ENCODE results near the gene VOPP1.

The VOPP1 gene

DNA sequence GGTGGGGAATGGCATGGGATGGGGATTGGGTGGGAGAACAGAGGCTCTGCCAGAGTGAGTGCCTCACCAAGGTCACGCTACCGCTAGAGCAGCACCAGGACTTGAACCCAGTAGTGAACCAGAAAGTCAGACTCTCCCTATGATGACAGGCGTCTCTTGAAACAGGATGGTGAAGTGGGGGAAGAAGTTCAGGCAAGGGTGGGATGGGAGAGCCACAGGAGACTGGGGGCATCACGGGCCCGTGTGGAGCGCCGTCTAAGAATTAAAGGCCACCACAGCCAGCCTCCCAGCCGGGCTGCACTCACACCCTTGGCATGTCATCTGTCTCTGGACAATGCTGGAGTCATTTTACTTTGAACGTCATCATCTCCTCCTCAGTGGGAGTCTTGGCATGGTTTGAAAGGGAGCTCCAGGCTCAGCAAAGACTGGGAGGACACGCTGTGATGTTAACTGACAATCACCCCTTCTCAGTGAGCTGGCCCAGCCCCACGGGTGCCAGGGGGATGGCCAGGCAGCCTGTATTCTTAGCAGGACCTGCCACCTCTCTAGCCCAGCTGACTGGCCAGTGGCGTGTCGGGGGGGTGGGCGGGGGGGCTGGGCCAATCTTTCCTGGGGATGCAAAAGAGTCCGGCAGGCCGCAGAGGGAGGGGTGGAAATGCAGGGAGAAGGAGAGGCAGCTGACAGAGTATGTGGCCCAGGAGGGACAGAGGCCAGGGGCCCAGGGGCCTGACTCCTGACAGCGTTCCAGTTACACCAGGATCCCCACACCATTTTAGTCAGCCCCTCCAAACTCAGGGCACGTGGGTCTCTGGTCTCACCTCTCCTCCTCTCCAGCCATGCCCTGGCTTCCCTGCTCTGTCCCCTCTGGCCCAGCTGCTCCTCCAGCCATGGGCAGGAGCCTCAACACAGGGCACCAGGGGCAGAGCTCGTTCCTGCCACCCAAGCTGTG, 96.2 kb downstream of the VOPP1 start:
- DNase-seq, result no peak
- H3K27me3 ChIP-seq (ENCODE audit: control insufficient read depth in 1 of 2, insufficient read depth in 1 of 2, low read length in 2 of 2), result no peaks in the 10 kb centered on the region
- H3K79me1 ChIP-seq (replicated peaks; ENCODE audit: low read length, poor library complexity, severe bottlenecking), result peaks cover 32% of the 10 kb centered on the region
- no peak overlapping the region for H2BK120ac ChIP-seq (ENCODE audit: low read depth, low read length)
- H3K4ac ChIP-seq (ENCODE audit: low read depth in 1 of 2, low read length in 2 of 2), result no peak overlapping the region
- no peak overlapping the region for H2BK15ac ChIP-seq (ENCODE audit: low read depth, poor library complexity, severe bottlenecking)
- H3K4me3 ChIP-seq (ENCODE audit: insufficient read depth in 1 of 2, low read depth in 1 of 2, low read length in 2 of 2), result no peak overlapping the region
- peak overlapping the region; percentile 73 for H2AK5ac ChIP-seq (ENCODE audit: low read length, severe bottlenecking)
- peaks cover 38 to 50% of the 10 kb centered on the region in 2 experiments for H3K36me3 ChIP-seq (ENCODE audit: control insufficient read depth in 1 of 2, insufficient read depth in 2 of 2, low read depth in 1 of 2, low read length in 2 of 2)
- H2BK5ac ChIP-seq (ENCODE audit: low read depth, low read length, poor library complexity, severe bottlenecking), result no peak overlapping the region
- no peak overlapping the region for H4K8ac ChIP-seq (ENCODE audit: low read length)
- no peak overlapping the region for H3K27ac ChIP-seq (ENCODE audit: low read length, poor library complexity, severe bottlenecking)
- no peak overlapping the region for H3K14ac ChIP-seq (ENCODE audit: low read length in 2 of 2)
- H4K91ac ChIP-seq (ENCODE audit: low read length), result peak overlapping the region; percentile 37
- no peak overlapping the region for H3K23ac ChIP-seq (ENCODE audit: low read length in 2 of 2)
- peak overlapping the region in 1 of 2 experiments; percentile 45 for H2BK12ac ChIP-seq (ENCODE audit: low read length in 2 of 2)
- H3K9me3 ChIP-seq (ENCODE audit: control insufficient read depth, low read length), result no peaks in the 10 kb centered on the region
- no peak overlapping the region for H2AFZ ChIP-seq (ENCODE audit: low read depth, low read length)
- H3K18ac ChIP-seq (ENCODE audit: low read depth in 1 of 2, low read length in 2 of 2), result peak overlapping the region in 1 of 2 experiments; percentile 4
- H3K9ac ChIP-seq (ENCODE audit: low read length), result no peak overlapping the region
- H3K4me1 ChIP-seq (ENCODE audit: control insufficient read depth, insufficient read depth, low read depth, low read length), result peaks cover 34% of the 10 kb centered on the region
- no peak overlapping the region for H3K4me2 ChIP-seq (ENCODE audit: low read length, poor library complexity, severe bottlenecking)
- 96% methylated on average over 16 of the region's 19 CpGs for WGBS

- H3K36me3 ChIP-seq (ENCODE audit: control insufficient read depth in 1 of 2, insufficient read depth in 2 of 2, low read depth in 1 of 2, low read length in 2 of 2), result peaks cover 35 to 46% of the 10 kb centered on the region in 2 experiments
- 96% methylated on average over 20 of the region's 22 CpGs for WGBS
- H3K23ac ChIP-seq (ENCODE audit: low read length in 2 of 2), result no peak overlapping the region
- no peak overlapping the region for H3K27ac ChIP-seq (ENCODE audit: low read length, poor library complexity, severe bottlenecking)
- no peaks in the 10 kb centered on the region for H3K9me3 ChIP-seq (ENCODE audit: control insufficient read depth, low read length)
- no peak overlapping the region for H3K14ac ChIP-seq (ENCODE audit: low read length in 2 of 2)
- H2BK5ac ChIP-seq (ENCODE audit: low read depth, low read length, poor library complexity, severe bottlenecking), result no peak overlapping the region
- no peak overlapping the region for H2AK5ac ChIP-seq (ENCODE audit: low read length, severe bottlenecking)
- no peak overlapping the region for H4K8ac ChIP-seq (ENCODE audit: low read length)
- H3K18ac ChIP-seq (ENCODE audit: low read depth in 1 of 2, low read length in 2 of 2), result no peak overlapping the region
- peaks cover 29% of the 10 kb centered on the region for H3K79me1 ChIP-seq (replicated peaks; ENCODE audit: low read length, poor library complexity, severe bottlenecking)
- no peak overlapping the region for H4K91ac ChIP-seq (ENCODE audit: low read length)
- H2BK120ac ChIP-seq (ENCODE audit: low read depth, low read length), result no peak overlapping the region
- no peak overlapping the region for H3K4me3 ChIP-seq (ENCODE audit: insufficient read depth in 1 of 2, low read depth in 1 of 2, low read length in 2 of 2)
- H2AFZ ChIP-seq (ENCODE audit: low read depth, low read length), result no peak overlapping the region
- no peaks in the 10 kb centered on the region for H3K27me3 ChIP-seq (ENCODE audit: control insufficient read depth in 1 of 2, insufficient read depth in 1 of 2, low read length in 2 of 2)
- H2BK15ac ChIP-seq (ENCODE audit: low read depth, poor library complexity, severe bottlenecking), result no peak overlapping the region
- no peak overlapping the region for H3K4ac ChIP-seq (ENCODE audit: low read depth in 1 of 2, low read length in 2 of 2)
- H3K4me1 ChIP-seq (ENCODE audit: control insufficient read depth, insufficient read depth, low read depth, low read length), result peaks cover 31% of the 10 kb centered on the region
- H3K4me2 ChIP-seq (ENCODE audit: low read length, poor library complexity, severe bottlenecking), result no peak overlapping the region
- no peak for DNase-seq
- H3K9ac ChIP-seq (ENCODE audit: low read length), result no peak overlapping the region
- no peak overlapping the region for H2BK12ac ChIP-seq (ENCODE audit: low read length in 2 of 2)
These were observed 97.1 kb downstream of the VOPP1 start for GRCh38 chr7:55474944-55475854.

- no peak overlapping the region for H2BK5ac ChIP-seq (ENCODE audit: low read depth, low read length, poor library complexity, severe bottlenecking)
- H3K4me2 ChIP-seq (ENCODE audit: low read length, poor library complexity, severe bottlenecking), result no peak overlapping the region
- DNase-seq, result no peak
- no peak overlapping the region for H4K91ac ChIP-seq (ENCODE audit: low read length)
- no peaks in the 10 kb centered on the region for H3K9me3 ChIP-seq (ENCODE audit: control insufficient read depth, low read length)
- H2AK5ac ChIP-seq (ENCODE audit: low read length, severe bottlenecking), result no peak overlapping the region
- H4K8ac ChIP-seq (ENCODE audit: low read length), result no peak overlapping the region
- H3K27ac ChIP-seq (ENCODE audit: low read length, poor library complexity, severe bottlenecking), result no peak overlapping the region
- no peak overlapping the region for H3K4me3 ChIP-seq (ENCODE audit: insufficient read depth in 1 of 2, low read depth in 1 of 2, low read length in 2 of 2)
- peaks cover 36% of the 10 kb centered on the region for H3K4me1 ChIP-seq (ENCODE audit: control insufficient read depth, insufficient read depth, low read depth, low read length)
- H3K14ac ChIP-seq (ENCODE audit: low read length in 2 of 2), result peak overlapping the region in 1 of 2 experiments; percentile 85
- H2AFZ ChIP-seq (ENCODE audit: low read depth, low read length), result no peak overlapping the region
- no peak overlapping the region for H2BK15ac ChIP-seq (ENCODE audit: low read depth, poor library complexity, severe bottlenecking)
- peaks cover 35 to 53% of the 10 kb centered on the region in 2 experiments for H3K36me3 ChIP-seq (ENCODE audit: control insufficient read depth in 1 of 2, insufficient read depth in 2 of 2, low read depth in 1 of 2, low read length in 2 of 2)
- no peak overlapping the region for H2BK120ac ChIP-seq (ENCODE audit: low read depth, low read length)
- no peaks in the 10 kb centered on the region for H3K27me3 ChIP-seq (ENCODE audit: control insufficient read depth in 1 of 2, insufficient read depth in 1 of 2, low read length in 2 of 2)
- 99% methylated on average over 8 of the region's 10 CpGs for WGBS
- H3K23ac ChIP-seq (ENCODE audit: low read length in 2 of 2), result no peak overlapping the region
- no peak overlapping the region for H2BK12ac ChIP-seq (ENCODE audit: low read length in 2 of 2)
- no peak overlapping the region for H3K4ac ChIP-seq (ENCODE audit: low read depth in 1 of 2, low read length in 2 of 2)
- no peak overlapping the region for H3K9ac ChIP-seq (ENCODE audit: low read length)
- H3K79me1 ChIP-seq (replicated peaks; ENCODE audit: low read length, poor library complexity, severe bottlenecking), result peaks cover 30% of the 10 kb centered on the region
- H3K18ac ChIP-seq (ENCODE audit: low read depth in 1 of 2, low read length in 2 of 2), result no peak overlapping the region
These were observed 98.4 kb downstream of the VOPP1 start for GRCh38 chr7:55473932-55474331.
